Putamen (tissue), 1 donor: ENCODE measurements around the gene RARRES2.

ENCODE experiments used
- DNase-seq: peaks from one replicate; pipeline ENCODE4 v3.0.0-alpha.2; 2016; ENCODE audit warnings: low spot score

The RARRES2 gene

GRCh38 chr7:150376560-150376959 lies 35.1 kb upstream of the RARRES2 start:
- DNase-seq = no peak

- DNase-seq = no peak
These were observed 34.5 kb upstream of the RARRES2 start for GRCh38 chr7:150375662-150376521.

GRCh38 chr7:150374472-150374871 lies 33.0 kb upstream of the RARRES2 start:
- DNase-seq = no peak

GRCh38 chr7:150374026-150374425 lies 32.6 kb upstream of the RARRES2 start:
- no peak for DNase-seq

GRCh38 chr7:150373049-150373801 lies 31.8 kb upstream of the RARRES2 start:
- no peak for DNase-seq

GRCh38 chr7:150372271-150373048 lies 31.0 kb upstream of the RARRES2 start:
- no peak for DNase-seq

- no peak for DNase-seq
These were observed 30.5 kb upstream of the RARRES2 start for GRCh38 chr7:150371996-150372270.

GRCh38 chr7:150371131-150371995 lies 29.9 kb upstream of the RARRES2 start:
- no peak for DNase-seq

- no peak for DNase-seq
These were observed 29.2 kb upstream of the RARRES2 start for GRCh38 chr7:150370612-150371071.

GRCh38 chr7:150369748-150370501 lies 28.5 kb upstream of the RARRES2 start:
- no peak for DNase-seq

GRCh38 chr7:150368884-150369747 lies 27.7 kb upstream of the RARRES2 start:
- DNase-seq = no peak

GRCh38 chr7:150368096-150368883 lies 26.9 kb upstream of the RARRES2 start, which contains the start of gene REPIN1:
REPIN1 (plus strand) TSS chr7:150368822; CDS start chr7:150369712, 890 bp downstream.
- peak; percentile 88 for DNase-seq

GRCh38 chr7:150367677-150368095 lies 26.3 kb upstream of the RARRES2 start:
- no peak for DNase-seq

GRCh38 chr7:150365673-150366398 lies 24.4 kb upstream of the RARRES2 start:
- DNase-seq = no peak

GRCh38 chr7:150365194-150365593 lies 23.8 kb upstream of the RARRES2 start:
- no peak for DNase-seq

GRCh38 chr7:150363872-150364271 lies 22.4 kb upstream of the RARRES2 start:
- no peak for DNase-seq

- no peak for DNase-seq
These were observed 21.9 kb upstream of the RARRES2 start for GRCh38 chr7:150363370-150363769.
